ENCODE measurements around the gene PAM. TPM values are rescaled to one million over a fixed set of nuclear protein-coding genes. Genes with fewer than 3 reads are reported as not detected.

PAM gene
- total RNA-seq, 2 donors from 2014 or later = 69.2 to 124 TPM

GRCh38 chr5:102869230-102869629 lies 114.1 kb downstream of the PAM start:
- peaks cover 3% of the 10 kb centered on the region for H3K4me1 ChIP-seq
- TF ChIP-seq CTCF (IDR thresholded peaks at IDR 0.05) = no peak
- no peak overlapping the region for H3K27ac ChIP-seq
- H3K9ac ChIP-seq (ENCODE audit: low read depth in 2 of 2, low read length in 2 of 2) = no peak overlapping the region
- H3K9me3 ChIP-seq = no peaks in the 10 kb centered on the region
- H3K27me3 ChIP-seq = no peaks in the 10 kb centered on the region
- no peak for DNase-seq
- no peak overlapping the region for H3K4me3 ChIP-seq
- intact Hi-C loops (cut with DNase I) = no loop called here
- no peaks in the 10 kb centered on the region for H3K36me3 ChIP-seq

GRCh38 chr5:102873379-102873932 lies 118.4 kb downstream of the PAM start:
- TF ChIP-seq CTCF (IDR thresholded peaks at IDR 0.05) = no peak
- DNase-seq = no peak
- no peak overlapping the region for H3K27ac ChIP-seq
- H3K9ac ChIP-seq (ENCODE audit: low read depth in 2 of 2, low read length in 2 of 2) = no peak overlapping the region
- H3K27me3 ChIP-seq = no peaks in the 10 kb centered on the region
- no peaks in the 10 kb centered on the region for H3K36me3 ChIP-seq
- no peaks in the 10 kb centered on the region for H3K4me1 ChIP-seq
- H3K9me3 ChIP-seq = no peaks in the 10 kb centered on the region
- H3K4me3 ChIP-seq = no peak overlapping the region
- intact Hi-C loops (cut with DNase I) = no loop called here

GRCh38 chr5:102874054-102874453 lies 118.9 kb downstream of the PAM start:
- no peak overlapping the region for H3K27ac ChIP-seq
- DNase-seq = no peak
- H3K9me3 ChIP-seq = no peaks in the 10 kb centered on the region
- no peak for TF ChIP-seq CTCF (IDR thresholded peaks at IDR 0.05)
- H3K4me3 ChIP-seq = no peak overlapping the region
- H3K9ac ChIP-seq (ENCODE audit: low read depth in 2 of 2, low read length in 2 of 2) = no peak overlapping the region
- H3K27me3 ChIP-seq = no peaks in the 10 kb centered on the region
- H3K4me1 ChIP-seq = no peaks in the 10 kb centered on the region
- intact Hi-C loops (cut with DNase I) = no loop called here
- no peaks in the 10 kb centered on the region for H3K36me3 ChIP-seq

- no peak overlapping the region for H3K27ac ChIP-seq
- H3K9ac ChIP-seq (ENCODE audit: low read depth in 2 of 2, low read length in 2 of 2) = no peak overlapping the region
Measured at GRCh38 chr5:102875721-102876123, 120.6 kb downstream of the PAM start.

GRCh38 chr5:102876610-102877009 lies 121.5 kb downstream of the PAM start:
- no peak overlapping the region for H3K27ac ChIP-seq
- H3K27me3 ChIP-seq = no peaks in the 10 kb centered on the region
- no peaks in the 10 kb centered on the region for H3K9me3 ChIP-seq
- H3K4me3 ChIP-seq = no peak overlapping the region
- H3K9ac ChIP-seq (ENCODE audit: low read depth in 2 of 2, low read length in 2 of 2) = no peak overlapping the region
- no peak for TF ChIP-seq CTCF (IDR thresholded peaks at IDR 0.05)
- H3K36me3 ChIP-seq = no peaks in the 10 kb centered on the region
- H3K4me1 ChIP-seq = no peaks in the 10 kb centered on the region
- no peak for DNase-seq
- intact Hi-C loops (cut with DNase I) = no loop called here

More at GRCh38 chr5:102875721-102876123, 120.6 kb downstream of the PAM start:
- Histone ChIP-seq H3K4me3 (no peak overlapping the region), H3K4me1 (no peaks in the 10 kb centered on the region), H3K27me3 (no peaks in the 10 kb centered on the region), H3K36me3 (no peaks in the 10 kb centered on the region), H3K9me3 (no peaks in the 10 kb centered on the region)
- intact Hi-C loops (cut with DNase I) = no loop called here
- no peak for TF ChIP-seq CTCF (IDR thresholded peaks at IDR 0.05)
- DNase-seq = no peak

Measured in colonic mucosa (tissue), 4 donors.